ENCODE measurements around the gene KCNJ5. TPM values are rescaled to one million over a fixed set of nuclear protein-coding genes. Genes with fewer than 3 reads are reported as not detected.

Gene KCNJ5
- total RNA-seq, 5 donors from 2014 or later (not counting 1 experiment from before 2014, with no cell fraction given): 0.07 to 0.13 (median 0.12) TPM; not detected in 2

GRCh38 chr11:128955636-128956035, 64.5 kb downstream of the KCNJ5 start:
- H3K27ac Mint-ChIP-seq: no peak overlapping the region
- H3K27me3 ChIP-seq (replicated peaks in 1 of 2; ENCODE audit: control insufficient read depth in 2 of 2, extremely low read depth in 1 of 2, insufficient read depth in 2 of 2, low read length in 1 of 2): peaks cover 0 to 10% of the 10 kb centered on the region in 2 experiments
- H3K4me1 Mint-ChIP-seq: peaks cover 0 to 2% (median 2%) of the 10 kb centered on the region in 3 donors
- peaks cover 19 to 20% of the 10 kb centered on the region in 2 donors for H3K27me3 Mint-ChIP-seq
- H3K4me1 ChIP-seq (ENCODE audit: control insufficient read depth in 1 of 2, extremely low read depth in 1 of 2, insufficient read depth in 2 of 2, low read length in 2 of 2): no peaks in the 10 kb centered on the region
- no peaks in the 10 kb centered on the region for H3K9me3 Mint-ChIP-seq
- no peak for DNase-seq
- no peaks in the 10 kb centered on the region for H3K9me3 ChIP-seq
- ChIA-PET CTCF (interaction anchor here (0.7 to 4.5 kb wide), 6 partner anchors 71 to 926 kb away, joined by 3 to 41 read pairs (median 10); no protein-coding TSS in a partner anchor), POLR2A (no interaction called here)
- no peaks in the 10 kb centered on the region for H3K36me3 Mint-ChIP-seq
- no peaks in the 10 kb centered on the region for H3K36me3 ChIP-seq (ENCODE audit: control insufficient read depth in 2 of 2, extremely low read depth in 1 of 2, insufficient read depth in 1 of 2, low read length in 1 of 2)
- H3K27ac ChIP-seq (ENCODE audit: low read length): no peak overlapping the region
- H3K4me3 Mint-ChIP-seq: no peak overlapping the region
- no peak overlapping the region for H3K4me3 ChIP-seq (ENCODE audit: control insufficient read depth in 1 of 2, extremely low read depth in 1 of 2, low read length in 1 of 2)
- WGBS (ENCODE audit: insufficient coverage): no CpG with 5 or more reads among the region's 3 CpGs
- no peak for ATAC-seq (replicated peaks in 1 of 4)

- peak in 1 of 4 experiments; percentile 42 for ATAC-seq (replicated peaks in 1 of 4)
- no peak overlapping the region for H3K27ac ChIP-seq (ENCODE audit: low read length)
Measured at GRCh38 chr11:128956401-128957201, 65.4 kb downstream of the KCNJ5 start.

GRCh38 chr11:128957202-128957482, 66.0 kb downstream of the KCNJ5 start:
- no peak for DNase-seq
- Histone ChIP-seq H3K27me3 (replicated peaks in 1 of 2; ENCODE audit: control insufficient read depth in 2 of 2, extremely low read depth in 1 of 2, insufficient read depth in 2 of 2, low read length in 1 of 2) (peaks cover 0 to 10% of the 10 kb centered on the region in 2 experiments), H3K36me3 (ENCODE audit: control insufficient read depth in 2 of 2, extremely low read depth in 1 of 2, insufficient read depth in 1 of 2, low read length in 1 of 2) (no peaks in the 10 kb centered on the region), H3K27ac (ENCODE audit: low read length) (no peak overlapping the region), H3K4me1 (ENCODE audit: control insufficient read depth in 1 of 2, extremely low read depth in 1 of 2, insufficient read depth in 2 of 2, low read length in 2 of 2) (no peaks in the 10 kb centered on the region), H3K4me3 (ENCODE audit: control insufficient read depth in 1 of 2, extremely low read depth in 1 of 2, low read length in 1 of 2) (no peak overlapping the region), H3K9me3 (no peaks in the 10 kb centered on the region)
- CTCF ChIA-PET: interaction anchor here (1.1 to 4.5 kb wide), 11 partner anchors 8 to 1113 kb away, joined by 3 to 41 read pairs (median 4); no protein-coding TSS in a partner anchor
- 89% methylated on average over 2 of the region's 8 CpGs for WGBS (ENCODE audit: insufficient coverage)
- Mint-ChIP-seq H3K9me3 (no peaks in the 10 kb centered on the region), H3K27me3 (peaks cover 17 to 20% of the 10 kb centered on the region in 2 donors), H3K36me3 (no peaks in the 10 kb centered on the region), H3K4me3 (no peak overlapping the region), H3K4me1 (peaks cover 0 to 2% (median 2%) of the 10 kb centered on the region in 3 donors), H3K27ac (no peak overlapping the region)
- ATAC-seq (replicated peaks in 1 of 4): no peak
- POLR2A ChIA-PET: no interaction called here

More at GRCh38 chr11:128956401-128957201, 65.4 kb downstream of the KCNJ5 start:
- H3K36me3 ChIP-seq (ENCODE audit: control insufficient read depth in 2 of 2, extremely low read depth in 1 of 2, insufficient read depth in 1 of 2, low read length in 1 of 2): no peaks in the 10 kb centered on the region
- Mint-ChIP-seq H3K36me3 (no peaks in the 10 kb centered on the region), H3K4me1 (peaks cover 0 to 2% (median 2%) of the 10 kb centered on the region in 3 donors), H3K27me3 (peaks cover 17 to 20% of the 10 kb centered on the region in 2 donors), H3K4me3 (peak overlapping the region in 1 of 3 donors; percentile 4), H3K9me3 (no peaks in the 10 kb centered on the region), H3K27ac (no peak overlapping the region)
- ChIA-PET POLR2A (no interaction called here), CTCF (interaction anchor here (0.6 to 4.5 kb wide), 17 partner anchors 10 to 1113 kb away, joined by 3 to 41 read pairs (median 4); no protein-coding TSS in a partner anchor)
- H3K9me3 ChIP-seq: no peaks in the 10 kb centered on the region
- H3K27me3 ChIP-seq (replicated peaks in 1 of 2; ENCODE audit: control insufficient read depth in 2 of 2, extremely low read depth in 1 of 2, insufficient read depth in 2 of 2, low read length in 1 of 2): peaks cover 0 to 10% of the 10 kb centered on the region in 2 experiments
- no peaks in the 10 kb centered on the region for H3K4me1 ChIP-seq (ENCODE audit: control insufficient read depth in 1 of 2, extremely low read depth in 1 of 2, insufficient read depth in 2 of 2, low read length in 2 of 2)
- 100% methylated on average over 3 of the region's 8 CpGs for WGBS (ENCODE audit: insufficient coverage)
- H3K4me3 ChIP-seq (ENCODE audit: control insufficient read depth in 1 of 2, extremely low read depth in 1 of 2, low read length in 1 of 2): no peak overlapping the region
- DNase-seq: peak in 4 of 35 experiments; percentile 3 to 65 (median 17)

GRCh38 chr11:128961645-128962044, 70.5 kb downstream of the KCNJ5 start:
- ATAC-seq (replicated peaks in 1 of 4) (no peak), DNase-seq (no peak)
- WGBS (ENCODE audit: insufficient coverage): no CpG with 5 or more reads among the region's 2 CpGs
- no peak overlapping the region for H3K27ac Mint-ChIP-seq
- Histone ChIP-seq H3K4me1 (ENCODE audit: control insufficient read depth in 1 of 2, extremely low read depth in 1 of 2, insufficient read depth in 2 of 2, low read length in 2 of 2) (peaks cover 0 to 10% of the 10 kb centered on the region in 2 experiments), H3K9me3 (no peaks in the 10 kb centered on the region), H3K27me3 (replicated peaks in 1 of 2; ENCODE audit: control insufficient read depth in 2 of 2, extremely low read depth in 1 of 2, insufficient read depth in 2 of 2, low read length in 1 of 2) (peaks cover 0 to 10% of the 10 kb centered on the region in 2 experiments), H3K4me3 (ENCODE audit: control insufficient read depth in 1 of 2, extremely low read depth in 1 of 2, low read length in 1 of 2) (no peak overlapping the region), H3K36me3 (ENCODE audit: control insufficient read depth in 2 of 2, extremely low read depth in 1 of 2, insufficient read depth in 1 of 2, low read length in 1 of 2) (peaks cover 0 to 4% of the 10 kb centered on the region in 2 donors), H3K27ac (ENCODE audit: low read length) (no peak overlapping the region)
- no peak overlapping the region for H3K4me3 Mint-ChIP-seq
- CTCF ChIA-PET: no interaction called here
- peaks cover 11 to 26% (median 19%) of the 10 kb centered on the region in 3 donors for H3K4me1 Mint-ChIP-seq
- POLR2A ChIA-PET: no interaction called here
- H3K36me3 Mint-ChIP-seq: no peaks in the 10 kb centered on the region
- no peaks in the 10 kb centered on the region for H3K9me3 Mint-ChIP-seq
- H3K27me3 Mint-ChIP-seq: peaks cover 3 to 11% of the 10 kb centered on the region in 2 donors

- Mint-ChIP-seq H3K36me3 (no peaks in the 10 kb centered on the region), H3K9me3 (no peaks in the 10 kb centered on the region), H3K4me3 (no peak overlapping the region), H3K27me3 (peaks cover 0 to 4% of the 10 kb centered on the region in 2 donors), H3K27ac (no peak overlapping the region), H3K4me1 (peaks cover 11 to 26% (median 19%) of the 10 kb centered on the region in 3 donors)
- Histone ChIP-seq H3K27me3 (replicated peaks in 1 of 2; ENCODE audit: control insufficient read depth in 2 of 2, extremely low read depth in 1 of 2, insufficient read depth in 2 of 2, low read length in 1 of 2) (peaks cover 0 to 5% of the 10 kb centered on the region in 2 experiments), H3K36me3 (ENCODE audit: control insufficient read depth in 2 of 2, extremely low read depth in 1 of 2, insufficient read depth in 1 of 2, low read length in 1 of 2) (peaks cover 0 to 4% of the 10 kb centered on the region in 2 donors), H3K4me3 (ENCODE audit: control insufficient read depth in 1 of 2, extremely low read depth in 1 of 2, low read length in 1 of 2) (no peak overlapping the region), H3K27ac (ENCODE audit: low read length) (no peak overlapping the region), H3K4me1 (ENCODE audit: control insufficient read depth in 1 of 2, extremely low read depth in 1 of 2, insufficient read depth in 2 of 2, low read length in 2 of 2) (peaks cover 0 to 10% of the 10 kb centered on the region in 2 experiments), H3K9me3 (no peaks in the 10 kb centered on the region)
- ChIA-PET POLR2A (no interaction called here), CTCF (interaction anchor here in 1 of 2 donors (0.6 kb wide), 1 partner anchor 1076 kb away, joined by 3 read pairs; no protein-coding TSS in a partner anchor)
- DNase-seq (no peak), ATAC-seq (replicated peaks in 1 of 4) (no peak)
- 66% methylated on average over 4 of the region's 5 CpGs for WGBS (ENCODE audit: insufficient coverage)
Measured at GRCh38 chr11:128962896-128963295, 71.7 kb downstream of the KCNJ5 start.

GRCh38 chr11:128963744-128964325, 72.7 kb downstream of the KCNJ5 start:
- H3K4me3 Mint-ChIP-seq: no peak overlapping the region
- DNase-seq: no peak
- Histone ChIP-seq H3K4me1 (ENCODE audit: control insufficient read depth in 1 of 2, extremely low read depth in 1 of 2, insufficient read depth in 2 of 2, low read length in 2 of 2) (peaks cover 0 to 10% of the 10 kb centered on the region in 2 experiments), H3K36me3 (ENCODE audit: control insufficient read depth in 2 of 2, extremely low read depth in 1 of 2, insufficient read depth in 1 of 2, low read length in 1 of 2) (peaks cover 0 to 4% of the 10 kb centered on the region in 2 donors), H3K4me3 (ENCODE audit: control insufficient read depth in 1 of 2, extremely low read depth in 1 of 2, low read length in 1 of 2) (no peak overlapping the region), H3K27me3 (replicated peaks in 1 of 2; ENCODE audit: control insufficient read depth in 2 of 2, extremely low read depth in 1 of 2, insufficient read depth in 2 of 2, low read length in 1 of 2) (peaks cover 0 to 6% of the 10 kb centered on the region in 2 experiments), H3K27ac (ENCODE audit: low read length) (no peak overlapping the region), H3K9me3 (no peaks in the 10 kb centered on the region)
- peaks cover 11 to 26% (median 19%) of the 10 kb centered on the region in 3 donors for H3K4me1 Mint-ChIP-seq
- ATAC-seq (replicated peaks in 1 of 4): no peak
- no peak overlapping the region for H3K27ac Mint-ChIP-seq
- H3K36me3 Mint-ChIP-seq: no peaks in the 10 kb centered on the region
- ChIA-PET POLR2A (no interaction called here), CTCF (no interaction called here)
- WGBS (ENCODE audit: insufficient coverage): 40% methylated on average over 1 of the region's 3 CpGs
- H3K27me3 Mint-ChIP-seq: peaks cover 0 to 4% of the 10 kb centered on the region in 2 donors
- H3K9me3 Mint-ChIP-seq: no peaks in the 10 kb centered on the region
